Endometrial microvascular endothelial cells (primary cell): Measurements from ENCODE around the gene TMEM14A. TPM values are rescaled to one million over a fixed set of nuclear protein-coding genes. Genes with fewer than 3 reads are reported as not detected.

Experiments
- in situ Hi-C: cut with HindIII; loops from 2 replicates; pipeline ENCODE4 v1.10.0; 2017; ENCODE audit warnings: low sequenced_read_pairs, low pct_unique_long_range_greater_than_20kb; ENCODE audit errors: inconsistent ontology term
- total RNA-seq: library from RNA; depleted of rRNA; stranded (reverse); fragments of >200 nt; gene quantifications from one replicate; pipeline ENCODE4 v1.2.3, GENCODE V29; 2015; ENCODE audit errors: inconsistent ontology term

TMEM14A gene
- total RNA-seq, 1 donor from 2014 or later: 71.1 TPM

DNA sequence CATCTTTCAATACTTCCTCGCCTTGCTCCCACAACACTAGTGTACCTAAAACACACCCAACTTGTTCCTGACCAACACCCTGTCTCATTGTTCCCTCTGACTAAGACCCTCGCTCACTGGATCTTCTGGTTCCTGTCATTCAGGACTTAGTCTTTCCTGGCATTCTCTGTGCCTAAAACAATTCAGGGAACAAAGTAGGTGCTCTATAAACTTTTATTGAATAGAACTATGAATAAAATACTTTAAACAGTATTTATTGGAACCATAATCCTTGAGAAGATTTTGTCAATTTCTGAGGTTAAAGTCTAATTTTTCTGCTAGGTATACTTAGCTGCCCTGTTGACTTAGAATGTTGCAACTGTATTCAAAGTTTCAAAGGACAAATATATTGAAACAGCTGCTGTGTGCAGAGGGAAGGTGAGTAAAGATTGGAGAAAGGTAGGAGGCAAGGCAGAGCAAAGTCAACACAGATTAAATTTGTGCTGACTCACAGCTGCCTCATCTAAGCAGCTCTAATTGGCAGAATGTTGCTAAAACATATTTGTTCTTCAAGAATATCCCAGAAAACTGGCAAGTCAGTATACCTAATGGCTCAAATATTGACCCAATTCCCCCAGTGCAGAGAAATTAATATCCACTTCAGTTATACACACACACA, 54.8 kb downstream of the TMEM14A start:
- in situ Hi-C loops: no loop called here

DNA sequence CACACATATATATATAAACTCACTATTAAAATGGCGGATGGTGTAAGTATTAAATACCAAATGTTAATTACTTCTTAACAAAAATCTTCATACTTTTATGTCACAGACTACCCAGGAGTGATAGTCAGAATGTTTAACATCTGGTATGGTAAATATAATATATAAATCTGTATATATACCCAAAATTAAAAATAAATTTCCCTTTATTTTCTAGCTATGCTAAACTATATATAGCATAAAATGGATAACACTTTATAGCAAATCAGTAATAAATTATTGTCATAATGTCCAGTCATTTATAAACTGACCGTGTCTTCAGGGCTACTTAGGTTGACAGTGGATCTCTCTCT, 55.3 kb downstream of the TMEM14A start:
- in situ Hi-C loops: no loop called here

DNA sequence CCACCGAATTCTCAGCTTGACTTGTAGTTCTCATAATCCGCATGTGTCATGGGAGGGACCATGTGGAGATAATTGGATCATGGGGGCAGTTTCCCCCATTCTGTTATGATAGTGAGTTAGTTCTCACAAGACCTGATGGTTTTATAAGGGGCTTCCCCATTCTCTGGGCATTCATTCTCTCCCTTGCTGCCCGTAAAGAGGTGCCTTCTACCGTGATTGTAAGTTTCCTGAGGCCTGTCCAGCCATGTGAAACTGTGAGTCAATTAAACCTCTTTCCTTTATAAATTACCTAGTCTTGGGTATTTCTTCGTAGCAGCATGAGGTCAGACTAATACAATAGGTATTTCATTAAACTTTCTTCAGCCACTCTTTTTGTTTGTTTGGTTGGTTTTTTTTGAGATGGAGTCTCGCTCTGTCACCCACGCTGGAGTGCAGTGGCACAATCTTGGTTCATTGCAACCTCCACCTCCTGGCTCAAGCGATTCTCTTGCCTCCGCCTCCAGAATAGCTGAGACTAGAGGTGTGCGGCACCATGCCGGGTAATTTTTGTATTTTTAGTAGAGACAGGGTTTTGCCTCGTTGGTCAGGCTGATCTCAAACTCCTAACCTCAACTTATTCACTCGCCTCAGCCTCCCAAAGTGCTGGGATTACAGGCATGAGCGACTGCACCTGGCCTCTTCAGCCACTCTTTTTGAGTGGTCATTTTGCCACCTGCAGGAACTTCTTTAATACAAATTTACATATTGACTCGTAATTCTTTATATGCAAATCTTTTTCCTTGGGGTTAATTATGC, 56.0 kb downstream of the TMEM14A start:
- in situ Hi-C loops: no loop called here

DNA sequence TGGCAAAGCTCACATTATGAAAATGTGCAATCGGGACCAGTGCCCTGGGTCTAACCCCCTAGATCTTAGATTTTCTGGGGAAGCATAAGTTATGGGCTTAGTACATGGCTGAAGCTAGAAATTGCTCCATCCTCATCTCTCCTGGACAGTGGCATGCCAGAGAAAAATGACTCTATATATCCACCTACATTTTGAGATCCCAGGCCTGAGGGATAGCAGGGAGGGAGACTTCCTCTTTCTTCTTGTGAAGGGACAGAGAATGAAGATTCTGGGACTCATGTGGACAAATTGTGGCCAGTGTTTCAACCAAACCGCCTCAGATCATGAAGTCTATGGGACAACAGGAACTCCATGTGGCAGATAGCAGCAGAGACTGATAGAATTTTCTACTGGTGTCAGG, 57.0 kb downstream of the TMEM14A start:
- in situ Hi-C loops: no loop called here

DNA sequence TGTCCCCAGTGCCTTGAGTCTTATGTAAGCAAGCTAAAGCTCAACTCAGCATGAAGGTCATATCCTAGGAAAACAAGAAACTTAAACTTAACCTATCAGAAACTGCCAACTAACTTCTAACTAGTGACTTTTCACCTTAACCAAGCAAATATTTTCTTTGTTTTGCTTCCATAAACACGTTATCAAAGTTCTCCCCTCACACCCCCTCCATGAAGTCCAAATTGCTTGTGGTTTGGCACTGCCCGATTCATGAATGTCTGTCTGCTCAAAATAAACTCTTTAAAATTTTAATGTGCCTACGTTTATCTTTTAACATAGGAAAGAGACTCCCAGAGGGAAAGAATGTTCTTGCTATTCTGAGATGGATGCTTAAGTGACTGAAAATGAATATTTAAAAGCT, 57.5 kb downstream of the TMEM14A start:
- in situ Hi-C loops: no loop called here

DNA sequence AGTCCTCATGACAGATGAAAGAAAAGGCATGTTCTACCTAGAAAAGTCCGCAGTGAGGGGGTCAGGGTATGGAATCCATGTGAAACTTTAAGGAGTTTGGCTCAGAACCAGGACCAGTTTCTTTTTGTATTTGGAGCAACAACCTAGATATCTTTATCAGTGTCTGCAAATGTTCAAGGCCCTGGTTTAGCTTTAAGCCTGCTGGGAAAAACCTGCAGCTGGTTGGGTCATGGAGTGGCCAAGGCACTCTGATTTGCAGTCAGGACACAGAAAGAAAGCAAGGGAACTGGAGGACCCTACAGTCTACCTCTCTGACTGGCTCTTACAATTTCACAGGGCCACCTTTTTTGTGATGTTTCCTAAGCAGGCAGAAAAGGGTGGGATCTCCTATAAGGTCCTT, 58.7 kb downstream of the TMEM14A start:
- in situ Hi-C loops: no loop called here

DNA sequence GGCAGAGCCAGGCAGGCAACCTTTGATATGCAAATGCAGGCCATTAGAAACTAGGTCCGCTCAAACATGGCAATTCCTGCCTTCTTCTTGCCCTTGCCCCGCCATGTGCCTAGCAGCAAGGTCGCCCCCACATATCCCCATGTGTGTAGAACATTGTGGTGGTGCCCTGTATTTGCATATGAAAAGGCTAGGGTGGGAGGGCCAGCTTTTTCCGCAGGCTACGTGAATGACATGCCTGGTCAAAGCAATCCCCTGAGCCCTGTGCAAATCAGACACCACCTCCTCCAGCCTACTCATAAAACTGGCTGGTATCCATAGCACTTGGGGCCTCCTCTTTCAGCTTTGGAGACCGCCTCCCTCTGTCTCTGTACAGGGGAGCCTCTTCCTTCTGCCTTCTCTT, 60.8 kb downstream of the TMEM14A start:
- in situ Hi-C loops: no loop called here

- in situ Hi-C loops: no loop called here
Measured at GRCh38 chr6:52733172-52733571, 62.3 kb downstream of the TMEM14A start.

- in situ Hi-C loops: no loop called here
Measured at GRCh38 chr6:52734072-52734471, 63.2 kb downstream of the TMEM14A start.

DNA sequence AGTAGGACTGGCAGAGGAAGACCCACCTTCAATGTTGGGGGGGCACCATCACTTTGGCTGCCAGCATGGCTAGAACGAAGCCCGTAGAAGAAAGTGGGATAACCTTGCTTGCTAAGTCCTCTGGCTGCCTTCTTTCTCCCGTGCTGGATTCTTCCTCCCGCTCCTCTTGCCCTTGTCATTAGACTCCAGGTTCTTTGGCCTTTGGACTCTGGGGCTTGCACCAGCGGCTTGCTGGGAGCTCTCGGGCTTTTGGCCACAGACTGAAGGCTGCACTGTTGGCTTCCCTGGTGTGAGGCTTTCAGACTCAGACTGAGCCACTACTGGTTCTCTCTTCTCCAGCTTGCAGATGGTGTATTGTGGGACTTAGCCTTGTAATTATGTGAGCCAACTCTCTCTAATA, 64.2 kb downstream of the TMEM14A start:
- in situ Hi-C loops: no loop called here

DNA sequence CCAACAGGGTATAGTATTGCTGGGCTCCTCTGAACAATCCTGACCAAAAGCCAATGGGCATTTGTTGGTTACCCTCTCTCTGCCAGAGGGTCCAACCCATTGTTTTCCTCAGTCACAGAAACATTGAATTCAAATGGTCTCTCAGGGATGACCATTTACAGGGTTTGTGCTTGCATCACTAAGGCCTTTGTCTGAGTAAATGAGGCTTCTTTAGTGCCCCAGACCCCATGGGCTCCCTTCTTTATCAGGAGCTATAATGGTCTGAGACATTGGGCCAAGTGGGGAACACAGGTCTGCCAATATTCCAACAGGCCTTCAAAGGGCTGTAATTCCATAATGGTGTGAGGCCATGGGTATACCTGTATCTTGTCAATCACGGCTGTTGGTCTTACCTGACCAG, 65.2 kb downstream of the TMEM14A start:
- in situ Hi-C loops: no loop called here

Other genes starting within 250 kb of the TMEM14A start
- 107 TPM for gene TRAM2, start 94.1 kb upstream of the TMEM14A start, total RNA-seq
- gene GSTA2, start 92.4 kb downstream of the TMEM14A start, total RNA-seq: not detected
- gene GSTA1, start 132.7 kb downstream of the TMEM14A start, total RNA-seq: not detected
- gene GSTA5, start 169.7 kb downstream of the TMEM14A start, total RNA-seq: not detected
- not detected for gene GSTA3, start 238.6 kb downstream of the TMEM14A start, total RNA-seq